K562 (cell line): ENCODE results near the gene PPP1R12B. TPM values are rescaled to one million over a fixed set of nuclear protein-coding genes. Genes with fewer than 3 reads are reported as not detected.

Experiments
- ATAC-seq: fragments of 200-7000 bp; cut with Tn5 transposase; 3 replicates; pipeline ENCODE4 v1.9.1; 2020; ENCODE audit warnings: moderate library complexity
- BruUV-seq: library from RNA; stranded (reverse); fragments of 400-500 nt; replicated peaks from 2 replicates; lab custom pipeline; 2021; lab: Mats Ljungman, UMichigan
- CTCF ChIA-PET: fragments of 300-600 bp; formaldehyde crosslinking; extraction: SDS; loops from one replicate; lab custom pipeline; 2021; ENCODE audit warnings: low intra/inter-chr PET ratio; lab: Yijun Ruan, JAX
- POLR2A ChIA-PET: fragments of 300-600, 350-650 bp; sonication (Branson Sonifier 250); formaldehyde crosslinking; extraction: SDS; loops from one replicate; lab custom pipeline; 2021; ENCODE audit warnings: antibody characterized with exemption, inconsistent platforms; lab: Yijun Ruan, JAX
- DNase-seq, 4 experiments: peaks; one replicate each; pipeline versions ENCODE4 v3.0.0 to v3.0.0-alpha.2; 2011 to 2018; ENCODE audit warnings: low spot score in 3 of 4, mixed read lengths in 3 of 4; ENCODE audit errors: extremely low read depth in 1 of 4
- FAIRE-seq: peaks from 2 replicates; lab custom pipeline; 2011; peaks lifted over from hg19 to GRCh38; lab: Jason Lieb, UNC
- H2AFZ ChIP-seq: 2 replicates; pipeline ENCODE4 v1.6.0; 2011; ENCODE audit warnings: low read depth, low read length, control low read depth, inconsistent platforms
- H3K27ac ChIP-seq: fragments of 200-600 bp; 3 replicates; pipeline ENCODE4 v1.8.0; 2011; ENCODE audit warnings: low read depth, mild to moderate bottlenecking, control low read depth, inconsistent platforms, low read length, moderate library complexity, mixed read lengths; ENCODE audit errors: extremely low read depth
- H3K27me3 ChIP-seq, 2 experiments: fragments of 300-600 bp in 1 of 2; 2 replicates in 1 of 2; 3 replicates in 1 of 2; pipeline versions ENCODE4 v1.6.0 to v1.8.0; 2011; ENCODE audit warnings: inconsistent platforms in 2 of 2, low read length in 2 of 2, mild to moderate bottlenecking in 1 of 2, mixed read lengths in 1 of 2, moderate library complexity in 1 of 2; ENCODE audit not compliant: control insufficient read depth in 2 of 2, insufficient read depth in 2 of 2
- H3K36me3 ChIP-seq: fragments of 300-600 bp; 3 replicates; pipeline ENCODE4 v1.8.0; 2011; ENCODE audit warnings: mild to moderate bottlenecking, low read length, inconsistent platforms; ENCODE audit not compliant: control insufficient read depth, insufficient read depth
- H3K4me1 ChIP-seq, 2 experiments: fragments of 200-600 bp in 1 of 2; replicated peaks in 1 of 2; 2 replicates in 1 of 2; 3 replicates in 1 of 2; pipeline versions ENCODE4 v1.5.1 to v1.8.0; 2011; ENCODE audit warnings: inconsistent platforms in 2 of 2, low read length in 2 of 2, mild to moderate bottlenecking in 1 of 2, mixed read lengths in 1 of 2, moderate library complexity in 1 of 2; ENCODE audit not compliant: control insufficient read depth in 2 of 2, insufficient read depth in 2 of 2
- H3K4me2 ChIP-seq: 2 replicates; pipeline ENCODE4 v1.6.1; 2011; ENCODE audit warnings: low read length, control low read depth, inconsistent platforms, mixed read lengths; ENCODE audit not compliant: insufficient read depth
- H3K4me3 ChIP-seq: fragments of 200-600 bp; sonication (generic), shearing (Covaris generic); 2 replicates; pipeline ENCODE4 v1.5.1; 2016; ENCODE audit warnings: control low read depth, inconsistent platforms
- H3K79me2 ChIP-seq: fragments of 200-600 bp; 3 replicates; pipeline ENCODE4 v1.8.0; 2011; ENCODE audit warnings: low read length, inconsistent platforms; ENCODE audit not compliant: control insufficient read depth, insufficient read depth
- H3K9ac ChIP-seq, 2 experiments: 2 replicates each; pipeline versions ENCODE4 v1.6.0 to v1.6.1; 2011; ENCODE audit warnings: low read depth in 2 of 2, low read length in 2 of 2, control low read depth in 1 of 2, inconsistent platforms in 1 of 2, mild to moderate bottlenecking in 1 of 2, mixed read lengths in 1 of 2; ENCODE audit not compliant: insufficient read depth in 1 of 2
- H3K9me1 ChIP-seq: one replicate; pipeline ENCODE4 v1.6.0; 2011; ENCODE audit warnings: inconsistent platforms, mild to moderate bottlenecking, low read length, moderate library complexity; ENCODE audit not compliant: control insufficient read depth, insufficient read depth
- H3K9me3 ChIP-seq: replicated peaks from 2 replicates; pipeline ENCODE4 v1.5.1; 2011; ENCODE audit warnings: low read depth, low read length, inconsistent platforms; ENCODE audit not compliant: control insufficient read depth, insufficient read depth
- H4K20me1 ChIP-seq: replicated peaks from 2 replicates; pipeline ENCODE4 v1.6.1; 2011; ENCODE audit warnings: low read length, inconsistent platforms, mixed read lengths; ENCODE audit not compliant: control insufficient read depth, insufficient read depth
- ARHGAP35 ChIP-seq: fragments of 450-650 bp; IDR thresholded peaks from 2 replicates; pipeline ENCODE4 v1.6.1; 2018; ENCODE audit not compliant: partially characterized antibody
- ATF1 ChIP-seq, 2 experiments: fragments of 450-650 bp in 1 of 2; IDR thresholded peaks; 2 replicates each; pipeline ENCODE4 v1.6.1; 2016; ENCODE audit warnings: missing compliant biosample characterization in 1 of 2, missing genetic modification characterization in 1 of 2
- CBFA2T2 ChIP-seq: fragments of 450-650 bp; conservative IDR thresholded peaks from 2 replicates; pipeline ENCODE4 v1.6.1; 2017; ENCODE audit warnings: mild to moderate bottlenecking
- CREBBP ChIP-seq: IDR thresholded peaks from one replicate; pipeline ENCODE4 v1.6.1; 2012; ENCODE audit warnings: low read depth, mild to moderate bottlenecking, control low read depth, inconsistent platforms, low read length
- CXXC5 ChIP-seq: fragments of 250-450 bp; sonication (Bioruptor Pico); IDR thresholded peaks from 2 replicates; pipeline ENCODE4 v1.8.0; 2022; ENCODE audit warnings: inconsistent platforms, mild to moderate bottlenecking, moderate library complexity
- LARP7 ChIP-seq: fragments of 450-650 bp; IDR thresholded peaks from 2 replicates; pipeline ENCODE4 v1.6.1; 2016
- MXI1 ChIP-seq: IDR thresholded peaks from 2 replicates; pipeline ENCODE4 v1.6.1; 2011; ENCODE audit warnings: low read depth, mild to moderate bottlenecking, improper control_type of control experiment, low read length
- MYBL2 ChIP-seq, 2 experiments: fragments of 450-650 bp in 1 of 2; sonication (generic) in 1 of 2; formaldehyde crosslinking in 1 of 2; IDR thresholded peaks; 2 replicates each; pipeline versions ENCODE4 v1.6.1 to v1.8.1; 2017 to 2022; ENCODE audit warnings: borderline replicate concordance in 1 of 2, inconsistent platforms in 1 of 2, low read depth in 1 of 2, mild to moderate bottlenecking in 1 of 2, missing genetic modification reagents in 1 of 2, moderate library complexity in 1 of 2
- RAD21 ChIP-seq, 2 experiments: fragments of 250-450 bp in 1 of 2; fragments of 450-650 bp in 1 of 2; sonication (Bioruptor Pico) in 1 of 2; formaldehyde crosslinking in 1 of 2; IDR thresholded peaks in 1 of 2; conservative IDR thresholded peaks in 1 of 2; 2 replicates each; pipeline versions ENCODE4 v1.4.0 to v1.8.0; 2020 to 2022; ENCODE audit warnings: mild to moderate bottlenecking in 2 of 2, moderate library complexity in 1 of 2
- TOE1 ChIP-seq, 2 experiments: fragments of 450-650 bp in 1 of 2; sonication (generic) in 1 of 2; formaldehyde crosslinking in 1 of 2; IDR thresholded peaks; 2 replicates each; pipeline versions ENCODE4 v1.7.1 to v1.8.0; 2016 to 2022; ENCODE audit warnings: borderline replicate concordance in 2 of 2, mild to moderate bottlenecking in 2 of 2, antibody characterized with exemption in 1 of 2, inconsistent platforms in 1 of 2, low read depth in 1 of 2, missing genetic modification reagents in 1 of 2, moderate library complexity in 1 of 2
- ZNF696 ChIP-seq: fragments of 250-450 bp; sonication (Bioruptor Pico); conservative IDR thresholded peaks from 2 replicates; pipeline ENCODE4 v1.4.0; 2020; ENCODE audit warnings: mild to moderate bottlenecking, moderate library complexity
- ZNF76 ChIP-seq: fragments of 250-450 bp; sonication (Bioruptor Pico); IDR thresholded peaks from 2 replicates; pipeline ENCODE4 v1.4.0; 2020; ENCODE audit warnings: mild to moderate bottlenecking, moderate library complexity, borderline replicate concordance
- WGBS: fragments of 100-300 bp; shearing (Covaris generic); methylation state at CpG from one replicate; pipeline ENCODE4 v1.1.6; 2016; ENCODE audit warnings: low coverage, mixed read lengths; ENCODE audit not compliant: insufficient coverage; ENCODE audit errors: missing lambda C conversion rate; 5-methylcytosine and 5-hydroxymethylcytosine counted together
- in situ Hi-C: fragments of 300-500 bp; cut with MboI; formaldehyde crosslinking; loops from 4 replicates; pipeline ENCODE4 v1.15.0; 2018; ENCODE audit warnings: inconsistent platforms, mixed read lengths
- intact Hi-C: fragments of 100-400 bp; cut with micrococcal nuclease; formaldehyde crosslinking; loops from 2 replicates; pipeline ENCODE4 v1.14.2; 2022
- polyA plus RNA-seq, 8 experiments: library from polyadenylated mRNA; depleted of rRNA in 4 of 8; stranded (reverse) in 5 of 8; unstranded in 3 of 8; fragments of >200 nt; fragmentation: Nextera tagmentation in 2 of 8; fragmentation: Illumina TruSeq in 1 of 8; extraction: Ambion mirVana in 2 of 8; extraction: Trizol in 1 of 8; gene quantifications; 2 replicates each; pipeline versions ENCODE4 v1.2.1 to v1.2.3, GENCODE V29; 2011 to 2014; ENCODE audit warnings: inconsistent platforms in 1 of 8, missing spikeins in 1 of 8
- total RNA-seq, 7 experiments: library from RNA; depleted of rRNA in 6 of 7; stranded (reverse); fragments of >200 nt in 6 of 7; fragmentation: Illumina TruSeq in 2 of 7; extraction: Trizol in 2 of 7; gene quantifications; 2 replicates each; pipeline versions ENCODE4 v1.2.1 to v1.2.3, GENCODE V29; 2011 to 2021; ENCODE audit warnings: low replicate concordance in 1 of 7
- TF ChIP-seq, protein P1 (sequence below): fragments of 250-450 bp; sonication (Bioruptor Pico); IDR thresholded peaks from 2 replicates; pipeline ENCODE4 v1.6.1; 2021; ENCODE audit warnings: mild to moderate bottlenecking
- TF ChIP-seq, protein P2 (sequence below): sonication (generic); formaldehyde crosslinking; IDR thresholded peaks from 2 replicates; pipeline ENCODE4 v1.8.0; 2022; ENCODE audit warnings: mild to moderate bottlenecking, missing genetic modification reagents
- TF ChIP-seq, protein P3 (sequence below): IDR thresholded peaks from 2 replicates; pipeline ENCODE4 v1.6.1; 2011; ENCODE audit not compliant: insufficient read length; ENCODE audit errors: extremely low read depth
- TF ChIP-seq, protein P4 (sequence below), 2 experiments: fragments of 450-650 bp; conservative IDR thresholded peaks; 2 replicates each; pipeline ENCODE4 v1.6.1; 2017; ENCODE audit warnings: mild to moderate bottlenecking in 2 of 2, moderate library complexity in 2 of 2

Gene PPP1R12B
- total and polyA plus RNA-seq, 9 of the 15 experiments (the other 6 are each of a cell fraction or from before 2014, with no cell fraction given): 0.73 to 16.9 (median 13.6) TPM

DNA sequence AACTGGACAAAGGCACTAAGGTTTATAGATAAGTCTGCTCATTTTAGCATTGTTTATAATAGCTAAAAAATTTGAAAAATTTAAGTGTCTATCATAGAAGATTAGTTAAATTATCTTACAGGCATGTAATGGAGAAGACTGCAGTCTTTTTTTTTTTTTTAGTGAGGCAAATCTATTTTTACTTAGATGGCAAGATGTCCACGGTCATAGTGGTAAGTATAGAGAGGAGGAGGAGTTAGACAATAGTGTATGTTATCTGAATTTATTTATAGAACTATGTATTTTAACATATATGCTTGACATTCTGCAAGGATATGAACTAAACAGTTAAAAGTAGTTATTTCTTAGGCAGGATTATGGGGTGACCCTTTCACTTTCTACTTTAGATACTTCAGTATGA lies 212.7 kb downstream of the PPP1R12B start (continued):
- no peak for TF ChIP-seq TOE1 (IDR thresholded peaks at IDR 0.05; ENCODE audit: borderline replicate concordance)
- TF ChIP-seq TOE1 (CRISPR knock-in tag; IDR thresholded peaks at IDR 0.05; ENCODE audit: borderline replicate concordance, low read depth): no peak
- no peak for TF ChIP-seq ATF1 (CRISPR knock-in tag; IDR thresholded peaks at IDR 0.05)
- no peak for TF ChIP-seq ATF1 (tag; IDR thresholded peaks at IDR 0.05)
- TF ChIP-seq, protein P1, sequence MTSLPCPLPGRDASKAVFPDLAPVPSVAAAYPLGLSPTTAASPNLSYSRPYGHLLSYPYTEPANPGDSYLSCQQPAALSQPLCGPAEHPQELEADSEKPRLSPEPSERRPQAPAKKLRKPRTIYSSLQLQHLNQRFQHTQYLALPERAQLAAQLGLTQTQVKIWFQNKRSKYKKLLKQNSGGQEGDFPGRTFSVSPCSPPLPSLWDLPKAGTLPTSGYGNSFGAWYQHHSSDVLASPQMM (CRISPR knock-in tag): no peak
- TF ChIP-seq LARP7: no peak
- no peak for TF ChIP-seq CREBBP
- TF ChIP-seq, protein P2, sequence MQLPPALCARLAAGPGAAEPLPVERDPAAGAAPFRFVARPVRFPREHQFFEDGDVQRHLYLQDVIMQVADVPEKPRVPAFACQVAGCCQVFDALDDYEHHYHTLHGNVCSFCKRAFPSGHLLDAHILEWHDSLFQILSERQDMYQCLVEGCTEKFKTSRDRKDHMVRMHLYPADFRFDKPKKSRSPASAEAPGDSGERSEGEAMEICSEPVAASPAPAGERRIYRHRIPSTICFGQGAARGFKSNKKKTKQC (CRISPR knock-in tag): no peak
- no peak for TF ChIP-seq CBFA2T2

DNA sequence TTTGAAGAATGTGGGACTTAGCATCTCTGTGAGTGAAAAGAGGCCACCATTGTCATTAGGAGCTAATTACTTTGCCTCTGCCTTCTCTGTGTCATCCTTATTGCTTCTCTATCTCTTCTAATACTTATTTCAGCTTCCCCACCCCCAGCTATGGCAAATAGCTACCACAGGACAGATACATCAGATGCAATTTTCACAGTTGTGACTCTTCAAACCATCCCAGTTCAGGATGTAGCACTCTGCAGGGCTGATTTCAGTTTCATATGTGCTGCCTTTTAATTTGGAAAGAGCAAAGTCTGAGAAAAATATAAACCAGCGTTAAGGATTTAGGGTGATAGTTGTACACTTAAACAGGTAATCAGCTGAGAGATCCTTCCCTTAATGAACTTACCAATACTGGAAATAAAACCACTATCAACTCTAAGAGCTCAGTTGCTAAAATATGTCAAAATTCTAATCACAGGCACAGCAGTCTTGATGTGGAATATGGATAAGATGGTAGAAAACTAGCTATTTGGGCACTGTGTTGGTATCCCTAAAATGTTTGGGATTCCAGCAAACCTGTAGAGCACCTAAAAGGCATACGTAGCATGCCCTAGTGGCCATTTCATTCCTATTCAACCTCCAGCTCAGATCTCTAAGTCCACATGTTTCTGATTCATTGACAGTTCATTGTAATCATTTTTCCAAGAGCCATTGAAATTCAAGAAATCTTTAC lies 213.4 kb downstream of the PPP1R12B start:
- DNase-seq (peak in 2 of 4 experiments; percentile 54), FAIRE-seq (no peak), ATAC-seq (peak; percentile 73)
- ChIA-PET POLR2A (interaction anchor here (0.6 to 1.8 kb wide), 6 partner anchors 8 to 539 kb away, joined by 3 to 4 read pairs (median 3); no protein-coding TSS in a partner anchor), CTCF (no interaction called here)
- Histone ChIP-seq H3K4me1 (peaks cover under 1 to 3% of the 10 kb centered on the region in 2 experiments; a peak in 3 of 5 replicates), H4K20me1 (no peaks in the 10 kb centered on the region), H3K79me2 (no peaks in the 10 kb centered on the region), H2AFZ (no peak overlapping the region), H3K4me2 (no peak overlapping the region), H3K9me1 (no peaks in the 10 kb centered on the region), H3K9ac (no peak overlapping the region), H3K27me3 (no peaks in the 10 kb centered on the region), H3K36me3 (peaks cover 30% of the 10 kb centered on the region; the same call in 2 of the 3 replicates), H3K9me3 (no peaks in the 10 kb centered on the region), H3K4me3 (no peak overlapping the region), H3K27ac (no peak overlapping the region)
- BruUV-seq: no TSS peak
- WGBS: 69% methylated on average over 2 of the region's 2 CpGs
- intact Hi-C loops (loop anchor here (2.0 kb wide), 1 partner anchor 49 kb away; no protein-coding TSS in a partner anchor), in situ Hi-C loops (no loop called here)
- TF ChIP-seq ARHGAP35 (no peak), CXXC5 (no peak), MYBL2 (IDR thresholded peaks at IDR 0.05; ENCODE audit: low read depth) (no peak), MYBL2 (CRISPR knock-in tag; IDR thresholded peaks at IDR 0.05; ENCODE audit: borderline replicate concordance) (no peak), ZNF76 (CRISPR knock-in tag) (no peak), ZNF696 (CRISPR knock-in tag) (no peak), RAD21 (CRISPR knock-in tag; conservative IDR thresholded peaks at IDR 0.05 in 1 of 2, IDR thresholded peaks at IDR 0.05 in 1 of 2) (peak in 1 of 2 experiments; percentile 60; a peak in 2 of 4 replicates), MXI1 (no peak)
- TF ChIP-seq, protein P3, sequence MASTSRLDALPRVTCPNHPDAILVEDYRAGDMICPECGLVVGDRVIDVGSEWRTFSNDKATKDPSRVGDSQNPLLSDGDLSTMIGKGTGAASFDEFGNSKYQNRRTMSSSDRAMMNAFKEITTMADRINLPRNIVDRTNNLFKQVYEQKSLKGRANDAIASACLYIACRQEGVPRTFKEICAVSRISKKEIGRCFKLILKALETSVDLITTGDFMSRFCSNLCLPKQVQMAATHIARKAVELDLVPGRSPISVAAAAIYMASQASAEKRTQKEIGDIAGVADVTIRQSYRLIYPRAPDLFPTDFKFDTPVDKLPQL: no peak
- TF ChIP-seq, protein P4, sequence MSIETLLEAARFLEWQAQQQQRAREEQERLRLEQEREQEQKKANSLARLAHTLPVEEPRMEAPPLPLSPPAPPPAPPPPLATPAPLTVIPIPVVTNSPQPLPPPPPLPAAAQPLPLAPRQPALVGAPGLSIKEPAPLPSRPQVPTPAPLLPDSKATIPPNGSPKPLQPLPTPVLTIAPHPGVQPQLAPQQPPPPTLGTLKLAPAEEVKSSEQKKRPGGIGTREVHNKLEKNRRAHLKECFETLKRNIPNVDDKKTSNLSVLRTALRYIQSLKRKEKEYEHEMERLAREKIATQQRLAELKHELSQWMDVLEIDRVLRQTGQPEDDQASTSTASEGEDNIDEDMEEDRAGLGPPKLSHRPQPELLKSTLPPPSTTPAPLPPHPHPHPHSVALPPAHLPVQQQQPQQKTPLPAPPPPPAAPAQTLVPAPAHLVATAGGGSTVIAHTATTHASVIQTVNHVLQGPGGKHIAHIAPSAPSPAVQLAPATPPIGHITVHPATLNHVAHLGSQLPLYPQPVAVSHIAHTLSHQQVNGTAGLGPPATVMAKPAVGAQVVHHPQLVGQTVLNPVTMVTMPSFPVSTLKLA (conservative IDR thresholded peaks at IDR 0.05): no peak
